GM13977 (cell line): ENCODE measurements around the gene APRT.

Experiments
- DNase-seq: peaks from one replicate; pipeline ENCODE4 v3.0.0; 2012; ENCODE audit warnings: low spot score
- in situ Hi-C: fragments of 300-500 bp; cut with MboI; formaldehyde crosslinking; loops from one replicate; pipeline ENCODE4 v1.12.0; 2022; ENCODE audit warnings: low sequenced_read_pairs, low pct_unique_long_range_greater_than_20kb, mixed read lengths, inconsistent platforms; ENCODE audit not compliant: unreplicated experiment
- TF ChIP-seq, protein P1 (sequence below): IDR thresholded peaks from 2 replicates; pipeline ENCODE4 v1.5.1; 2012; ENCODE audit warnings: mild to moderate bottlenecking, control low read depth; ENCODE audit not compliant: insufficient read depth; ENCODE audit errors: extremely low read depth, missing control alignments

APRT gene

DNA sequence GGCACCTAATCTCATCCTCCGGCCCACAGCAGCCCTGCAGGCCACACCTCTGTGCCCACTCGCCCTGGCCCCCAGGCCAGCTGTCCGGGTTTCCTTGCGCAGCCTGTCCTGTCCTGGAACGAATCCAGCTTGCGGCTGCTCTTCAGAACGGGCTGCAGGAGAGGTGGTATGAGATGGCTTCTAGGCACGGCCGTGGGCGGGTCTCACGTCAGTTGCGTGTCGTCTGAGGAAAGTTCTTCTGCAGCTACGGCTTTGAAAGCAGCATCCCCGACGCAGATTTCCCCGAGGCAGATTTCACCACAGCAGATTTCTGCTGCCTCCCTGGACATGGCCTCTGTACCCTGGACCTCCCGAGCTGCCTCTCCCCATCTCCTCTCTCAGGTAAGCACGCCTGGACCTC lies 26.8 kb upstream of the APRT start:
- no peak for DNase-seq
- in situ Hi-C loops, result no loop called here
- TF ChIP-seq, protein P1, sequence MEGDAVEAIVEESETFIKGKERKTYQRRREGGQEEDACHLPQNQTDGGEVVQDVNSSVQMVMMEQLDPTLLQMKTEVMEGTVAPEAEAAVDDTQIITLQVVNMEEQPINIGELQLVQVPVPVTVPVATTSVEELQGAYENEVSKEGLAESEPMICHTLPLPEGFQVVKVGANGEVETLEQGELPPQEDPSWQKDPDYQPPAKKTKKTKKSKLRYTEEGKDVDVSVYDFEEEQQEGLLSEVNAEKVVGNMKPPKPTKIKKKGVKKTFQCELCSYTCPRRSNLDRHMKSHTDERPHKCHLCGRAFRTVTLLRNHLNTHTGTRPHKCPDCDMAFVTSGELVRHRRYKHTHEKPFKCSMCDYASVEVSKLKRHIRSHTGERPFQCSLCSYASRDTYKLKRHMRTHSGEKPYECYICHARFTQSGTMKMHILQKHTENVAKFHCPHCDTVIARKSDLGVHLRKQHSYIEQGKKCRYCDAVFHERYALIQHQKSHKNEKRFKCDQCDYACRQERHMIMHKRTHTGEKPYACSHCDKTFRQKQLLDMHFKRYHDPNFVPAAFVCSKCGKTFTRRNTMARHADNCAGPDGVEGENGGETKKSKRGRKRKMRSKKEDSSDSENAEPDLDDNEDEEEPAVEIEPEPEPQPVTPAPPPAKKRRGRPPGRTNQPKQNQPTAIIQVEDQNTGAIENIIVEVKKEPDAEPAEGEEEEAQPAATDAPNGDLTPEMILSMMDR, result no peak

DNA sequence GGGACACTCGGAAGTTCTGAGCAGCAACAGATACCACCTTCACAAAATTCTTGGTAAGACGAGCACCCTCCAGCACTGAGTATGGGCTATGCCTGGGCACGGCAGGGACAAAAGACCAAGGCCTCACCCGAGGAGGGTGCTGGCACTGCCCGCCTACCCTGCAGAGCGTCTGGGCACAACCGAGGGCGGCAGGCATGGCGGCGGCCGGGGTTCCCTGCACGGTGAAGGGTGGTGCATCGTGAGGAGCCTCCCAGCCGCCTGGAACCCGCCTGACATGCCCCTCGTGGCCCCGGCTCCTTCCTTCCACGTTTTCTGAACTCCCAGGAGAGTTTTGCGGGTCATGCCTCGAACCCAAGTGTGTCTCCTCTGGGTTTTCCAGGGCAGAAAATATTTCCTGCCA lies 26.1 kb upstream of the APRT start:
- TF ChIP-seq, protein P1, result no peak
- in situ Hi-C loops, result no loop called here
- no peak for DNase-seq

DNA sequence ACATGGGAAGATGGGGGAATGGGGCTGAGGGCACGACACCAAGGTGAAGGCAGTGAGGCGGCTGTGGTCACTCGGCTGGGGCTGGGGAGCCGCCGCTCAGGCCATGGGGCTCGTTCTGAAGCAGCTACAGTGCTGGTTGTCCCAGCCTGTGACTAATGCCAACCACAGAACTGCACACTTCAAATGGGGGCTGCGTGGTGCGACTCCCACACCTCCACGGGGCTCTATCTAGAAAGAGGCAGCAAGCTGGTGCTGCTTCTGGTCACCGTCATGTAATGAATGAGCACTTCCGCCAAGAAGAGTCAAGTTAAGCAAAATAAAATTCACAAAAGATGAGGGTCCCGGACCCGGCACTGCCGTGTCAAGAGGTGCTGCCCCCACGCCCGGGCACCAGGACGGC lies 25.1 kb upstream of the APRT start:
- TF ChIP-seq, protein P1, result no peak
- DNase-seq, result no peak
- in situ Hi-C loops, result no loop called here

DNA sequence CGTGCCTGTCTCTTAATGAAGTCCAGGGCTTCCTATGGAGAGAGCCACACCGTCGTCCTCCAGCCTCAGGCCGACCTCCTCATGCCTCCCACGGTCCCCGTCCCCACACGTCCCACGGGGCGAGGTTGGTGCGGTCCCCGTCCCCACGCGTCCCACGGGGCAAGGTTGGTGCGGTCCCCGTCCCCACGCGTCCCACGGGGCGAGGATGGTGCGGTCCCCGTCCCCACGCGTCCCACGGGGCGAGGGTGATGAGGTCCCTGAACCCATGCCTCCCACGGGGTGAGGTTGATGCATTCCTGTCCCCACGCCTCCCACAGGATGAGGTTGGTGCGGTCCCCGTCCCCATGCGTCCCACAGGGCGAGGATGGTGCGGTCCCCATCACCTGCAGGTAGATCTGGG lies 24.1 kb upstream of the APRT start:
- in situ Hi-C loops, result no loop called here
- TF ChIP-seq, protein P1, result no peak
- DNase-seq, result no peak

DNA sequence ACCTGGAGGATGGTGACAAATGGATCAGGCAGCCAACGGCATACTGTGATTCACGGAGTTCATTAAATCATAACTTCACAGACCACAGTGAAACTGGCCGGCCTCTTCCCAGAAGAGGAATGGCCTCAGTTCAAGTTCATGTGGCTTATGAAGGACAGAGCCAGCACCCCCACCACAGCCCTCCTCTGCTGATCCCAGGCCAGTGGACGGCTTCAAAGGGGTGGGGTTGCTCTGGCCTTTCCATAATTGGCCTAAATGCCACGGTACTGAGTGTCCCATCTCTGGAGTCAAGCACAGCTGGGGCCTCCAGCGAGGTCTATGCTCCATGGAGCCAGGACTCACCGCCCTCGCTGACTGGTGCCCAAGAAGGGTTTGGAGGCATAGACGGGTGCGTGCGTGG lies 23.7 kb upstream of the APRT start:
- no peak for DNase-seq
- TF ChIP-seq, protein P1, result no peak
- in situ Hi-C loops, result no loop called here

DNA sequence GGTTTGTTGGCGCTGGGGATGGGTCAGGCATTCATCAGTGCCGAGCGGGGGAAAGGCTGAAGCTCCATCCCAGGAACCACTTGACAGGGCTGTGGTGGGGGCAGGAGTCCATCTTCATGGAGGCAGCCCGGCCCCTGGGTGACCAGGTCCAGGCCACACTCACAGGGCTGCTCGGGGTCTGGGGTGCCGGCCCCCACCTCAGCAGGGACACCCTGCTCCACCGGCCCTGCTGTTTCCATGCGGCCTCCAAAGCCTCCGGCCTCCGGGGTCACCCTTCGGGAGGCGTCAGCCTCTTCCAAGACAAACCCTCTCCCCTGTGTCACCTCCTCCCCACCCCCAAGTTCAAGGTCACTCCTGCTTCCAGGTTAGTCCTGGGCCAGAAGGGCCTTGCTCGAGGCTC lies 22.9 kb upstream of the APRT start:
- no peak for DNase-seq
- TF ChIP-seq, protein P1, result no peak
- in situ Hi-C loops, result no loop called here

DNA sequence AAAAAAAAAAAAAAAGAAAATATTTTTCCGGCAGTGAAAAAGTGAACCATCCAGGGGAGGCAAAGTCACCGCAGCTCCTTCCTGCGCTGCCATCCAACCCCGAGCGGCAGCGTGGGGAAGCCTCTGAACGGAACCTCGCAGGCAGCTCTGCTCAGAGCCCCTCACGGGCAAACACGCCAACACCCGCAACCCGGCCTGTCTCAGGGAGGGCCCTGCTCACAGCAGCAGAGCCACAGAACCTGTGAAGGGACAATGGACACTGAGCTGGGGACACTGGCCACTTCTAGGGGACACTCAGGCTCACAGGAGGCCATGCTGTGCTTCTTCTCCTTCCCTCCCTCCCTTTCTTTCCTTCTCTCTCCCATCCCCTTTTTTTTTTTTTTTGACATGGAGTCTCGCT lies 21.4 kb upstream of the APRT start:
- in situ Hi-C loops, result no loop called here
- TF ChIP-seq, protein P1, result no peak
- no peak for DNase-seq
